T-cell (primary cell): Measurements from ENCODE around the gene TTC19. TPM values are rescaled to one million over a fixed set of nuclear protein-coding genes. Genes with fewer than 3 reads are reported as not detected.

Source experiments
- ATAC-seq, 4 experiments: fragments of 200-7000 bp in 3 of 4; fragments of 150-1000 bp in 1 of 4; cut with Tn5 transposase; replicated peaks in 1 of 4; 1 replicate in 3 of 4; 2 replicates in 1 of 4; pipeline ENCODE4 v1.10.0; 2021; ENCODE audit warnings: moderate library complexity in 3 of 4, mild to moderate bottlenecking in 2 of 4, moderate number of reproducible peaks in 1 of 4
- CTCF ChIA-PET, 2 donors: fragments of 300-600 bp; sonication (Branson Sonifier 250); formaldehyde crosslinking; loops; one replicate each; lab custom pipeline; 2022; ENCODE audit warnings: antibody characterized with exemption in 2 of 2; lab: Charles Lee
- POLR2A ChIA-PET, 2 donors: fragments of 300-600 bp; sonication (Branson Sonifier 250); formaldehyde crosslinking; loops; one replicate each; lab custom pipeline; 2022; ENCODE audit warnings: antibody characterized with exemption in 2 of 2; lab: Charles Lee
- DNase-seq, 35 experiments: peaks; one replicate each; pipeline versions ENCODE4 v3.0.0 to v3.0.0-alpha.2; 2013 to 2023
- H3K27ac ChIP-seq: one replicate; pipeline ENCODE4 v1.5.1; 2013; ENCODE audit warnings: low read length
- H3K27me3 ChIP-seq, 2 experiments: replicated peaks in 1 of 2; 1 replicate in 1 of 2; 2 replicates in 1 of 2; pipeline versions ENCODE4 v1.6.1 to v1.7.0; 2013; ENCODE audit warnings: low read length in 1 of 2, mixed read lengths in 1 of 2; ENCODE audit not compliant: control insufficient read depth in 2 of 2, insufficient read depth in 2 of 2; ENCODE audit errors: extremely low read depth in 1 of 2
- H3K36me3 ChIP-seq, 2 donors: 1 replicate in 1 of 2; 2 replicates in 1 of 2; pipeline versions ENCODE4 v1.6.1 to v1.7.0; 2013; ENCODE audit warnings: low read length in 1 of 2; ENCODE audit not compliant: control insufficient read depth in 2 of 2, insufficient read depth in 1 of 2; ENCODE audit errors: extremely low read depth in 1 of 2
- H3K4me1 ChIP-seq, 2 experiments: 1 replicate in 1 of 2; 2 replicates in 1 of 2; pipeline versions ENCODE4 v1.6.1 to v1.7.0; 2013; ENCODE audit warnings: low read length in 2 of 2, mixed read lengths in 1 of 2; ENCODE audit not compliant: insufficient read depth in 2 of 2, control insufficient read depth in 1 of 2; ENCODE audit errors: extremely low read depth in 1 of 2
- H3K4me3 ChIP-seq, 2 donors: 1 replicate in 1 of 2; 2 replicates in 1 of 2; pipeline versions ENCODE4 v1.5.1 to v1.7.0; 2013; ENCODE audit warnings: mild to moderate bottlenecking in 2 of 2, low read length in 1 of 2, moderate library complexity in 1 of 2; ENCODE audit not compliant: control insufficient read depth in 1 of 2; ENCODE audit errors: extremely low read depth in 1 of 2
- H3K9me3 ChIP-seq: 2 replicates; pipeline ENCODE4 v1.7.0; 2013
- H3K27ac Mint-ChIP-seq, 2 donors: one replicate each; pipeline ENCODE4 v1.8.0; 2020 to 2021; ENCODE audit warnings: mild to moderate bottlenecking in 2 of 2, mixed read lengths in 2 of 2
- H3K27me3 Mint-ChIP-seq, 2 donors: one replicate each; pipeline ENCODE4 v1.8.0; 2021 to 2022; ENCODE audit warnings: mixed read lengths in 2 of 2
- H3K36me3 Mint-ChIP-seq: one replicate; pipeline ENCODE4 v1.8.0; 2021; ENCODE audit warnings: mixed read lengths
- H3K4me1 Mint-ChIP-seq, 3 donors: one replicate each; pipeline ENCODE4 v1.8.0; 2020 to 2022; ENCODE audit warnings: mixed read lengths in 3 of 3, mild to moderate bottlenecking in 1 of 3
- H3K4me3 Mint-ChIP-seq, 3 donors: one replicate each; pipeline ENCODE4 v1.8.0; 2020 to 2022; ENCODE audit warnings: mild to moderate bottlenecking in 3 of 3, mixed read lengths in 3 of 3, moderate library complexity in 3 of 3
- H3K9me3 Mint-ChIP-seq, 3 donors: one replicate each; pipeline ENCODE4 v1.8.0; 2020 to 2022; ENCODE audit warnings: mixed read lengths in 3 of 3
- WGBS: methylation state at CpG from one replicate; pipeline ENCODE4 v1.1.5; 2013; ENCODE audit warnings: missing lambda C conversion rate; ENCODE audit not compliant: insufficient coverage; 5-methylcytosine and 5-hydroxymethylcytosine counted together
- total RNA-seq, 35 experiments: library from RNA in 6 of 35; stranded (reverse) in 6 of 35; fragments of 120-200 nt in 1 of 35; gene quantifications; one replicate each; pipeline versions ENCODE4 v1.2.1 to v1.2.4 and lab custom pipeline; 2013 to 2026

TTC19 gene
- total RNA-seq, 5 donors from 2014 or later (not counting 1 experiment from before 2014, with no cell fraction given), result 39.2 to 58.6 (median 42.2) TPM

DNA sequence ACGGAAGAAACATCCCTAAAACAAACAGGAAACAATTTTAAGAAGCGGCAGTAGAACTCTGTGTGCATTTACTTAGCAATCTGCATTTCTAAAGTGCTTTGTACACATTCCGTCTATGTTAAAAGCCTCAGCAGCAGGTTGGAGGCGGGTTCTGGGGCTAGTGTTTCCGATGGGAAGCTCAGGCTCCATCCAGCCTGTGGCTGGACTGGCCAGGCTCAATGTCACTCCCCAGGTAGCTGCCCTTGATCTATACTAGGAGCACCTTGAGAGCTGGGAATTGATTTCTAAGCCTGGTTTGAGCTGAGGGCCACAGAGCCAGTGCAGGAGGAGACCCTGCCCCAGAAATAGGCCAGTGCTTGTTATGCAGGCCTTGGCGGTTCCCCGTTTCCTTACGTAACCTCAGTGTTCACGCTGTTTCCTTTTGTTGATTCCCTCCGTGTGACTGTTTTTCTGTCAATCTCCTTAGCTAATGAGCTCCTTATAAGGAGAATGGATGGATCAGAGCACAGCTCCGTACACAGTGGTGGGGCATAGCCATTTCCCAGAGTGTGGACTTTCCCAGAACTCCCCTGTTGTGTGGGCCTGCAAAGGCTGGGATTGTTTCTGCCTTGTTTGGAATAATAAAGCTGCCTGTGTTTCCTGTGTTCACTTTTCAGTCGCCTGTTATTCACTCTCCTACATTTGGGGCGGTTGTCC is 33.3 kb upstream of the TTC19 start:
- Histone ChIP-seq H3K4me1 (peaks cover 9 to 16% of the 10 kb centered on the region in 2 experiments), H3K36me3 (no peaks in the 10 kb centered on the region), H3K4me3 (peak overlapping the region in 1 of 2 donors; percentile 25), H3K27ac (no peak overlapping the region), H3K27me3 (peaks cover 0 to 23% of the 10 kb centered on the region in 2 experiments), H3K9me3 (no peaks in the 10 kb centered on the region)
- H3K27me3 Mint-ChIP-seq, result peaks cover 0 to 4% of the 10 kb centered on the region in 2 donors
- H3K4me3 Mint-ChIP-seq, result peak overlapping the region in 2 of 3 donors; percentile 2 to 82
- ChIA-PET POLR2A (no interaction called here), CTCF (no interaction called here)
- H3K27ac Mint-ChIP-seq, result peak overlapping the region in 1 of 2 donors; percentile 88
- DNase-seq (peak in 1 of 35 experiments; percentile 15), ATAC-seq (peak; percentile 15 to 48 (median 44))
- 69% methylated on average over 8 of the region's 13 CpGs for WGBS
- no peaks in the 10 kb centered on the region for H3K36me3 Mint-ChIP-seq
- H3K4me1 Mint-ChIP-seq, result peaks cover 4 to 35% (median 21%) of the 10 kb centered on the region in 3 donors
- no peaks in the 10 kb centered on the region for H3K9me3 Mint-ChIP-seq

DNA sequence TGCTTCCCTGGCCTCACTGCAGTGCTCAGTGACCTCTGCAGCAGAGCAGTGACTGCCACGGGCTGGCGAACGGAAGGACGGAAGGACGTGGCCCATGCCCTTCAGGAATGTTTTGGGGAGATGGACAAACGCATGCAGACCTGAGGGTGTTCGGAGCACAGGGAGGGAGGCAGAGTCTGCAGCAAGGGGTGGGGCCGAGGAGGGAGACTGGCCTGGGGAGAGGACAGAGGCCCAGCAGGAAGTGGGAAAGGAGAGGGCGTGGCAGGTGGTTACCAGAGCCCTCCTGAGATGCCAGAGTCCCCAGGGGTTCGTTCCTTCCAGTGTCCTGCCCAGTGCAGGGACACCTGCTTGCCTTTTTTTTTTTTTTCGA is 32.8 kb upstream of the TTC19 start:
- Histone ChIP-seq H3K9me3 (no peaks in the 10 kb centered on the region), H3K4me1 (peaks cover 9 to 16% of the 10 kb centered on the region in 2 experiments), H3K27ac (no peak overlapping the region), H3K4me3 (peak overlapping the region in 1 of 2 donors; percentile 25), H3K36me3 (no peaks in the 10 kb centered on the region), H3K27me3 (peaks cover 0 to 23% of the 10 kb centered on the region in 2 experiments)
- Mint-ChIP-seq H3K9me3 (no peaks in the 10 kb centered on the region), H3K4me3 (peak overlapping the region in 2 of 3 donors; percentile 2 to 82), H3K36me3 (no peaks in the 10 kb centered on the region), H3K27me3 (peaks cover 0 to 4% of the 10 kb centered on the region in 2 donors), H3K27ac (peak overlapping the region in 1 of 2 donors; percentile 88), H3K4me1 (peaks cover 4 to 35% (median 21%) of the 10 kb centered on the region in 3 donors)
- CTCF ChIA-PET, result no interaction called here
- DNase-seq (no peak), ATAC-seq (peak in 1 of 4 experiments; percentile 33)
- POLR2A ChIA-PET, result no interaction called here
- WGBS, result 74% methylated on average over 11 of the region's 11 CpGs

DNA sequence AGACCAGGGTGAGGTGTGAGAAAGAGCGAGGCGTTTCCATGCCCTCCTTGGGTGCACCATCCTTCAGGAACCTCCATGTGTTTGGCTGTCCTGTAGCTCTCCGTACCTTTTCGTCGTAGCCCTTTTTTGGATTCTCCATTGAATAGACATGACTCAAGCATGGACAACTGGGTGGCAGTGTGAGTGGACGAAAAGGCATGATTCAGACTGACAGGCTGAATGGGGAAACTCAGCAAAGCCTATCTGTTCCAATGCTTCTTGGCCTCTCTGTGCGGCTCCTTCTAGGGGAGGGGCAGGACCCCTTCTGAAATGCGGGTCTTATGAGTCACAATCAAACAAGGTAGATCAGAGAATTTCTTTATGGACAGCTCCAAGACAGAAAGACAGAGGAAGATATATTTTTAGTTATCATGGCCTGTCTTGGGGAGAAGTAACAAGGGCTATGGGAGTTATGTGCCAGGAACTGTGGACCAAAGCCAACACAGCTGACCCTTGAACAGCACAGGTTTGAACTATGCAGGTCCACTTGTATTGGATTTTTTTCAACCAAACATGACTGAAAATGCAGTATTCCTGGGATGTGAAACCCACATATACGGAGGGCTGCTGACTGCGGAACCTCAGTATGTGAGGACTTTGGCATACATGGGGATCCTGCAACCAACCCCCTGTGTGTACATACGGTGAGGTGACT is 31.8 kb upstream of the TTC19 start:
- ATAC-seq, result no peak
- WGBS, result 95% methylated on average over 7 of the region's 11 CpGs
- Mint-ChIP-seq H3K9me3 (no peaks in the 10 kb centered on the region), H3K36me3 (no peaks in the 10 kb centered on the region), H3K4me3 (no peak overlapping the region), H3K4me1 (peaks cover 4 to 35% (median 21%) of the 10 kb centered on the region in 3 donors), H3K27me3 (peaks cover 0 to 4% of the 10 kb centered on the region in 2 donors), H3K27ac (peak overlapping the region in 1 of 2 donors; percentile 16)
- Histone ChIP-seq H3K4me3 (no peak overlapping the region), H3K27me3 (peaks cover 0 to 23% of the 10 kb centered on the region in 2 experiments), H3K9me3 (no peaks in the 10 kb centered on the region), H3K4me1 (peaks cover 9 to 16% of the 10 kb centered on the region in 2 experiments), H3K36me3 (no peaks in the 10 kb centered on the region), H3K27ac (no peak overlapping the region)
- ChIA-PET POLR2A (interaction anchor here in 1 of 2 donors (0.6 kb wide), 1 partner anchor 29 kb away, joined by 4 read pairs; no protein-coding TSS in a partner anchor), CTCF (interaction anchor here in 1 of 2 donors (0.5 kb wide), 1 partner anchor 29 kb away, joined by 3 read pairs; no protein-coding TSS in a partner anchor)
- DNase-seq, result no peak

DNA sequence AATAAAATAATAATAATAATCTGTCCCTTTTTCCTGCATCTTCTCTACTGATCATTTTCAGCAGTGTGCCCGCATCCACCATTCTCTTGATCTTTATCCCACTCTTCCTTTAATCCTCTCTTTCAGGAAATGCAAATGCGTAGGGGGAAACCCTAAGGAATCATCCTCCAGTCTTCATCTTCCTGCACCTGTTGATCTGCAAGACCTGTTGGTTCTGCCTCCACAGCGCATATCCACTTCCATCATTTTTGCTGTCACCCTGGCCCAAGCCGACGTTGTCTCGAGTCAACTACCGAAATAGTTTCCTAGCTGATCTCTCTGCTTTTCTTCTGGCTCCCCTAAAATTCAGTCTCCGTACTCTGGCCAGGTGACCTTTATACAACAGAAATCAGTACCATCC is 30.2 kb upstream of the TTC19 start:
- H3K9me3 ChIP-seq, result no peaks in the 10 kb centered on the region
- no peaks in the 10 kb centered on the region for H3K9me3 Mint-ChIP-seq
- H3K27ac ChIP-seq, result no peak overlapping the region
- ChIA-PET CTCF (no interaction called here), POLR2A (no interaction called here)
- 96% methylated on average over 8 of the region's 8 CpGs for WGBS
- no peak overlapping the region for H3K4me3 ChIP-seq
- ATAC-seq (no peak), DNase-seq (no peak)
- no peaks in the 10 kb centered on the region for H3K36me3 Mint-ChIP-seq
- H3K27me3 Mint-ChIP-seq, result peaks cover 0 to 4% of the 10 kb centered on the region in 2 donors
- H3K27ac Mint-ChIP-seq, result no peak overlapping the region
- peaks cover 0 to 23% of the 10 kb centered on the region in 2 experiments for H3K27me3 ChIP-seq
- no peak overlapping the region for H3K4me3 Mint-ChIP-seq
- peaks cover 9 to 16% of the 10 kb centered on the region in 2 experiments for H3K4me1 ChIP-seq
- H3K4me1 Mint-ChIP-seq, result peaks cover 4 to 35% (median 21%) of the 10 kb centered on the region in 3 donors
- H3K36me3 ChIP-seq, result no peaks in the 10 kb centered on the region

DNA sequence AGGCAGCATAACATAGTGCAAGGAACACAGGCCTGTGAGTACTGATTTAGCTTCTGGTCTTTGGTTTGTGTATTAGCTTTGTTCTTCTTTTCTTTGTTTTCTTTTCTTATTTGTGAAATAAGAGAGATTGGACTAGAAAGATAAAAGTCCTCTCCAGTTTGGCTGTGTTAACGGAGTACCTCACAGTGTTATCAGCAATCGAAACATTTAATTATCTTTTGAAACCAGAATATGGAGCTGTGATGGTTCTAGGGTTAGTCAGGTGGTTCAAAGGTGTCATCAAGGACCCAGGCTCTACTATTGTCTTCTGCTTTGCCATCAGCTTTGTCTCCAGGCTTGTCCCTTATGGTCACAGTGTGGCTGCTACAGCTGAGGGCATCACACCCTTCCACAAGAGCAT is 29.1 kb upstream of the TTC19 start:
- H3K4me3 Mint-ChIP-seq, result no peak overlapping the region
- Histone ChIP-seq H3K36me3 (peaks cover 2 to 4% of the 10 kb centered on the region in 2 donors), H3K4me1 (peaks cover 9 to 16% of the 10 kb centered on the region in 2 experiments), H3K4me3 (no peak overlapping the region), H3K27me3 (peaks cover 0 to 23% of the 10 kb centered on the region in 2 experiments), H3K9me3 (no peaks in the 10 kb centered on the region), H3K27ac (no peak overlapping the region)
- ChIA-PET POLR2A (no interaction called here), CTCF (no interaction called here)
- whole genome bisulfite sequencing, result no CpG with 5 or more reads among the region's 2 CpGs
- DNase-seq (no peak), ATAC-seq (no peak)
- H3K9me3 Mint-ChIP-seq, result no peaks in the 10 kb centered on the region
- H3K27ac Mint-ChIP-seq, result no peak overlapping the region
- H3K4me1 Mint-ChIP-seq, result peaks cover 4 to 30% (median 19%) of the 10 kb centered on the region in 3 donors
- peaks cover 9% of the 10 kb centered on the region for H3K36me3 Mint-ChIP-seq
- peaks cover 0 to 4% of the 10 kb centered on the region in 2 donors for H3K27me3 Mint-ChIP-seq

DNA sequence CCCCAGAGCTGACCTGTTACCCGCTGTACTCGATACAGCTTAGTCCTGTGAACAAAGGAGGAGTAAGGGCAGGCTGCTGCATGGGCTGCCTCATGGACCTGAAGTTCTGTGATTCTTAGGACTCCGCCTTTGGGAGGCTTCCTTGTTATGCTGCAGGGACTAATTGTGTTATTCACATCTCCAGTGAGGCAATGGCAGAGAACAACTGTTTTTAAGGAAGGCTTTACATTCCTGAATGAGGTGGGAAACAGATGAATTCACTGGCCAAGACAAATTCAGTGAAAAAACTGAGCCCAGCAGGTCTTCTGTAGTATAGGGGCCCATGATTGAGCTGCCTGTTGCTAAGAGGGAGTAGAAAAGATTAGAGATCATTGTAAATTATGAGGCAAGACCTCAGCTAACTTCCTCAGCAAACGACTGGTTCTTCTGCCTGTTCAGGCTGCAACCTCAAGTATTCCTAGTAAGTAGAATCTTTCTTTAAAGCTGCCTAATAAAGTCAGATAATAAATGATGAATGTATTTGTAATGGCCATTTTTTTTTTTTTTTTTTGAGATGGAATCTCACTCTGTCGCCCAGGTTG is 28.4 kb upstream of the TTC19 start:
- Mint-ChIP-seq H3K4me3 (no peak overlapping the region), H3K9me3 (no peaks in the 10 kb centered on the region), H3K27ac (no peak overlapping the region)

More for the DNA sequence above, 28.4 kb upstream of the TTC19 start:
- peaks cover 4 to 23% (median 13%) of the 10 kb centered on the region in 3 donors for H3K4me1 Mint-ChIP-seq
- H3K27me3 ChIP-seq, result peaks cover 0 to 23% of the 10 kb centered on the region in 2 experiments
- H3K4me3 ChIP-seq, result no peak overlapping the region
- H3K4me1 ChIP-seq, result peaks cover 9 to 14% of the 10 kb centered on the region in 2 experiments
- H3K27ac ChIP-seq, result no peak overlapping the region
- POLR2A ChIA-PET, result interaction anchor here in 1 of 2 donors (0.6 kb wide), 1 partner anchor 30 kb away, joined by 3 read pairs; no protein-coding TSS in a partner anchor
- ATAC-seq (no peak), DNase-seq (no peak)
- CTCF ChIA-PET, result interaction anchor here in 1 of 2 donors (0.7 kb wide), 1 partner anchor 79 kb away, joined by 6 read pairs; no protein-coding TSS in a partner anchor
- H3K36me3 Mint-ChIP-seq, result peaks cover 9% of the 10 kb centered on the region
- peaks cover 2 to 4% of the 10 kb centered on the region in 2 donors for H3K36me3 ChIP-seq
- WGBS, result 100% methylated on average over 1 of the region's 5 CpGs
- no peaks in the 10 kb centered on the region for H3K9me3 ChIP-seq
- peaks cover 0 to 4% of the 10 kb centered on the region in 2 donors for H3K27me3 Mint-ChIP-seq
